Activated naive CD4-positive, alpha-beta T cell treated with anti-CD3 and anti-CD28 coated beads for 36 hours (primary cell): ENCODE data around the gene TMEM88. TPM values are rescaled to one million over a fixed set of nuclear protein-coding genes. Genes with fewer than 3 reads are reported as not detected.

Source experiments
- CTCF ChIA-PET: fragments of 350-600 bp; sonication (Branson Sonifier 250); formaldehyde crosslinking; loops from one replicate; lab custom pipeline; 2021; ENCODE audit warnings: antibody characterized with exemption; lab: Charles Lee
- DNase-seq: peaks from one replicate; pipeline ENCODE4 v3.0.0-alpha.2; 2020
- H3K27ac Mint-ChIP-seq: one replicate; pipeline ENCODE4 v1.8.0; 2021; ENCODE audit warnings: mild to moderate bottlenecking, mixed read lengths
- H3K27me3 Mint-ChIP-seq: one replicate; pipeline ENCODE4 v1.8.0; 2021; ENCODE audit warnings: low read depth, mixed read lengths
- H3K36me3 Mint-ChIP-seq: one replicate; pipeline ENCODE4 v1.8.0; 2021; ENCODE audit warnings: low read depth, mixed read lengths
- H3K4me1 Mint-ChIP-seq: one replicate; pipeline ENCODE4 v1.8.0; 2021; ENCODE audit warnings: low read depth, mixed read lengths
- H3K4me3 Mint-ChIP-seq: one replicate; pipeline ENCODE4 v1.8.0; 2021; ENCODE audit warnings: mild to moderate bottlenecking, moderate library complexity, mixed read lengths
- H3K9me3 Mint-ChIP-seq: one replicate; pipeline ENCODE4 v1.8.0; 2021; ENCODE audit warnings: mixed read lengths
- intact Hi-C: fragments of 100-400 bp; cut with micrococcal nuclease; formaldehyde crosslinking; loops from one replicate; pipeline ENCODE4 v1.15.1; 2023
- total RNA-seq, 2 experiments: library from RNA; stranded (reverse); gene quantifications; one replicate each; pipeline ENCODE4 v1.2.3, GENCODE V29; 2021

The TMEM88 gene
- total RNA-seq, 2 experiments from 2014 or later: 1.2 to 1.5 TPM

GRCh38 chr17:7864995-7865650 lies 10.3 kb downstream of the TMEM88 start:
- no peaks in the 10 kb centered on the region for H3K27me3 Mint-ChIP-seq
- CTCF ChIA-PET: interaction anchor here (0.8 to 7.3 kb wide), 5 partner anchors 32 to 192 kb away, joined by 3 to 99 read pairs (median 9); no protein-coding TSS in a partner anchor
- H3K9me3 Mint-ChIP-seq: no peaks in the 10 kb centered on the region
- no peak for DNase-seq
- peaks cover 17% of the 10 kb centered on the region for H3K36me3 Mint-ChIP-seq
- H3K4me1 Mint-ChIP-seq: peaks cover 21% of the 10 kb centered on the region
- no peak overlapping the region for H3K4me3 Mint-ChIP-seq
- intact Hi-C loops: no loop called here
- H3K27ac Mint-ChIP-seq: no peak overlapping the region

- CTCF ChIA-PET: interaction anchor here (1.2 to 3.0 kb wide), 3 partner anchors 30 to 192 kb away, joined by 3 to 15 read pairs (median 4); no protein-coding TSS in a partner anchor
- H3K36me3 Mint-ChIP-seq: peaks cover 23% of the 10 kb centered on the region
- H3K4me3 Mint-ChIP-seq: peak overlapping the region; percentile 0
- H3K4me1 Mint-ChIP-seq: peaks cover 21% of the 10 kb centered on the region
- H3K27me3 Mint-ChIP-seq: no peaks in the 10 kb centered on the region
- intact Hi-C loops: no loop called here
- H3K27ac Mint-ChIP-seq: peak overlapping the region; percentile 51
- no peak for DNase-seq
- H3K9me3 Mint-ChIP-seq: no peaks in the 10 kb centered on the region
Measured at GRCh38 chr17:7867881-7868329, 13.0 kb downstream of the TMEM88 start.

GRCh38 chr17:7873051-7873450 lies 18.2 kb downstream of the TMEM88 start:
- CTCF ChIA-PET: interaction anchor here (0.5 to 1.1 kb wide), 2 partner anchors 9 to 187 kb away, joined by 3 to 4 read pairs; no protein-coding TSS in a partner anchor
- no peak for DNase-seq
- H3K9me3 Mint-ChIP-seq: no peaks in the 10 kb centered on the region
- H3K36me3 Mint-ChIP-seq: peaks cover 13% of the 10 kb centered on the region
- H3K4me1 Mint-ChIP-seq: peaks cover 8% of the 10 kb centered on the region
- H3K27ac Mint-ChIP-seq: no peak overlapping the region
- no peaks in the 10 kb centered on the region for H3K27me3 Mint-ChIP-seq
- H3K4me3 Mint-ChIP-seq: no peak overlapping the region
- intact Hi-C loops: no loop called here

GRCh38 chr17:7875804-7876370 lies 21.0 kb downstream of the TMEM88 start:
- no peaks in the 10 kb centered on the region for H3K27me3 Mint-ChIP-seq
- intact Hi-C loops: no loop called here
- DNase-seq: no peak
- H3K36me3 Mint-ChIP-seq: peaks cover 11% of the 10 kb centered on the region
- no peaks in the 10 kb centered on the region for H3K9me3 Mint-ChIP-seq
- H3K4me1 Mint-ChIP-seq: no peaks in the 10 kb centered on the region
- H3K27ac Mint-ChIP-seq: no peak overlapping the region
- H3K4me3 Mint-ChIP-seq: no peak overlapping the region
- CTCF ChIA-PET: no interaction called here

- H3K27me3 Mint-ChIP-seq: no peaks in the 10 kb centered on the region
Measured at GRCh38 chr17:7878234-7878633, 23.4 kb downstream of the TMEM88 start.

GRCh38 chr17:7880076-7880868 lies 25.4 kb downstream of the TMEM88 start:
- Mint-ChIP-seq H3K27me3 (no peaks in the 10 kb centered on the region), H3K9me3 (no peaks in the 10 kb centered on the region), H3K36me3 (no peaks in the 10 kb centered on the region), H3K4me3 (no peak overlapping the region), H3K27ac (no peak overlapping the region), H3K4me1 (no peaks in the 10 kb centered on the region)
- DNase-seq: no peak
- intact Hi-C loops: no loop called here
- CTCF ChIA-PET: no interaction called here

More at GRCh38 chr17:7878234-7878633, 23.4 kb downstream of the TMEM88 start:
- Mint-ChIP-seq H3K36me3 (peaks cover 5% of the 10 kb centered on the region), H3K27ac (no peak overlapping the region), H3K4me1 (no peaks in the 10 kb centered on the region), H3K4me3 (no peak overlapping the region), H3K9me3 (no peaks in the 10 kb centered on the region)
- intact Hi-C loops: no loop called here
- DNase-seq: no peak
- CTCF ChIA-PET: interaction anchor here (2.3 kb wide), 1 partner anchor 16 kb away, joined by 6 read pairs; no protein-coding TSS in a partner anchor

- no peaks in the 10 kb centered on the region for H3K4me1 Mint-ChIP-seq
- H3K27ac Mint-ChIP-seq: no peak overlapping the region
- peaks cover 7% of the 10 kb centered on the region for H3K36me3 Mint-ChIP-seq
- intact Hi-C loops: no loop called here
- H3K27me3 Mint-ChIP-seq: no peaks in the 10 kb centered on the region
- DNase-seq: no peak
- CTCF ChIA-PET: no interaction called here
- H3K4me3 Mint-ChIP-seq: no peak overlapping the region
- no peaks in the 10 kb centered on the region for H3K9me3 Mint-ChIP-seq
Measured at GRCh38 chr17:7881276-7882054, 26.6 kb downstream of the TMEM88 start.

GRCh38 chr17:7882068-7882467 lies 27.2 kb downstream of the TMEM88 start:
- CTCF ChIA-PET: no interaction called here
- intact Hi-C loops: no loop called here
- H3K27me3 Mint-ChIP-seq: no peaks in the 10 kb centered on the region

GRCh38 chr17:7882629-7883028 lies 27.8 kb downstream of the TMEM88 start:
- no peak overlapping the region for H3K4me3 Mint-ChIP-seq

More at GRCh38 chr17:7882068-7882467, 27.2 kb downstream of the TMEM88 start:
- Mint-ChIP-seq H3K4me3 (no peak overlapping the region), H3K9me3 (no peaks in the 10 kb centered on the region), H3K4me1 (no peaks in the 10 kb centered on the region), H3K36me3 (peaks cover 8% of the 10 kb centered on the region), H3K27ac (no peak overlapping the region)
- peak; percentile 24 for DNase-seq

GRCh38 chr17:7883781-7884386 lies 29.0 kb downstream of the TMEM88 start:
- Mint-ChIP-seq H3K27me3 (no peaks in the 10 kb centered on the region), H3K27ac (no peak overlapping the region), H3K36me3 (peaks cover 8% of the 10 kb centered on the region), H3K9me3 (no peaks in the 10 kb centered on the region), H3K4me3 (peak overlapping the region; percentile 72), H3K4me1 (no peaks in the 10 kb centered on the region)
- intact Hi-C loops: no loop called here
- DNase-seq: peak; percentile 73
- CTCF ChIA-PET: interaction anchor here (1.9 kb wide), 1 partner anchor 24 kb away, joined by 4 read pairs; no protein-coding TSS in a partner anchor

More at GRCh38 chr17:7882629-7883028, 27.8 kb downstream of the TMEM88 start:
- Mint-ChIP-seq H3K27me3 (no peaks in the 10 kb centered on the region), H3K36me3 (peaks cover 8% of the 10 kb centered on the region), H3K4me1 (no peaks in the 10 kb centered on the region), H3K9me3 (no peaks in the 10 kb centered on the region), H3K27ac (no peak overlapping the region)
- DNase-seq: no peak
- intact Hi-C loops: no loop called here
- CTCF ChIA-PET: interaction anchor here (0.5 to 1.9 kb wide), 3 partner anchors 13 to 23 kb away, joined by 3 to 4 read pairs (median 4); no protein-coding TSS in a partner anchor

GRCh38 chr17:7884581-7885366 lies 29.9 kb downstream of the TMEM88 start:
- Mint-ChIP-seq H3K36me3 (peaks cover 9% of the 10 kb centered on the region), H3K4me1 (no peaks in the 10 kb centered on the region), H3K4me3 (peak overlapping the region; percentile 75), H3K27me3 (no peaks in the 10 kb centered on the region), H3K27ac (peak overlapping the region; percentile 88), H3K9me3 (no peaks in the 10 kb centered on the region)
- peak; percentile 21 for DNase-seq
- CTCF ChIA-PET: no interaction called here
- intact Hi-C loops: loop anchor here (5.0 kb wide), 1 partner anchor 303 kb away; no protein-coding TSS in a partner anchor
